ENCODE data around the gene GAL3ST2.

DNA sequence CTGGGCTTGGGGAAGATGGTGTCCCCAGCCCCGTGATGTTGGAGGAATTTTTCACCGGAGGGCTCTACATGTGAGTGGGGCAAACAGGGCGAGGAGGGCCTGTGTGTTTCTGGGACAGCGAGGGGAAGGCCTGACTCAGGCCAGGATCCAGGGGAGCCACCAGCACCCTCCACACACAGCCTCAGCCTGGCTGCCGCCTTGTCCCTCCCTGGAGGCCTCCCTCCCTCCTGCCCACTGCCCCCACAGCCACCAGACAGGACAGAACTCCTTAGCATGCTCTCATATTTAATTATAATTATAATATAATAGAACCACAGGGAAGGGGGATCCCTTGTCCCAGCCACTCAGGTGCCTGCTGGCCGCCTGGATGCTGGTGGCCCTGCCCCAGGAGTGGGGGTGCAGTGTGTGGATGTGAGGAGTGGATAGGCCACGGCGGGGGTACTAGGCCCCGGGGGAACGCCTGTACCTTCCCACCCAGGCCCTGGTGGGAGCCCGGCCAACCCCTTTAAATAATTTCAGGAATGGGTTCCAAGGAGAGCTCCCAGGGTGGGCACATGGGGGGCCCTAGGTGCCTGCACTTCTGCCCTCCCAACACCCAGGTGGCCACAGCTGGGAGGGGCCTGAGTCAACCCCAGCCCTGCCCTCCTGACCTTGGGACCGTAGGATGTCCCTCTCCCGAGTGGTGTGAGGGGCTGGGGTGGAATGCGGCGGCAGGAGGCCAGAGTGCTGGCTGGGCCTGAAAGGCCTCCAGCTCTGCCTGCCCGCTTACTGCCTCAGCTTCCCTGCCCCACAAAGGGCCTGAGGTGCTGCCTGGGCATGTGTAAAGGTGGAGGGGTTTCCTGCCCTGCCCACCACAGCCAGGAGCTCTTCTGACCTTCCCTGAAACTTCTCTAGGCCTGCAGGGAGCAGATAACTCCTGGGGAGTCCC is 73.3 kb downstream of the GAL3ST2 start:
- TF ChIP-seq POLR2A (IDR thresholded peaks at IDR 0.05), result no peak
- TF ChIP-seq, protein P1, sequence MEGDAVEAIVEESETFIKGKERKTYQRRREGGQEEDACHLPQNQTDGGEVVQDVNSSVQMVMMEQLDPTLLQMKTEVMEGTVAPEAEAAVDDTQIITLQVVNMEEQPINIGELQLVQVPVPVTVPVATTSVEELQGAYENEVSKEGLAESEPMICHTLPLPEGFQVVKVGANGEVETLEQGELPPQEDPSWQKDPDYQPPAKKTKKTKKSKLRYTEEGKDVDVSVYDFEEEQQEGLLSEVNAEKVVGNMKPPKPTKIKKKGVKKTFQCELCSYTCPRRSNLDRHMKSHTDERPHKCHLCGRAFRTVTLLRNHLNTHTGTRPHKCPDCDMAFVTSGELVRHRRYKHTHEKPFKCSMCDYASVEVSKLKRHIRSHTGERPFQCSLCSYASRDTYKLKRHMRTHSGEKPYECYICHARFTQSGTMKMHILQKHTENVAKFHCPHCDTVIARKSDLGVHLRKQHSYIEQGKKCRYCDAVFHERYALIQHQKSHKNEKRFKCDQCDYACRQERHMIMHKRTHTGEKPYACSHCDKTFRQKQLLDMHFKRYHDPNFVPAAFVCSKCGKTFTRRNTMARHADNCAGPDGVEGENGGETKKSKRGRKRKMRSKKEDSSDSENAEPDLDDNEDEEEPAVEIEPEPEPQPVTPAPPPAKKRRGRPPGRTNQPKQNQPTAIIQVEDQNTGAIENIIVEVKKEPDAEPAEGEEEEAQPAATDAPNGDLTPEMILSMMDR (IDR thresholded peaks at IDR 0.05), result no peak
